ENCODE results near the gene SCYGR8. TPM values are rescaled to one million over a fixed set of nuclear protein-coding genes. Genes with fewer than 3 reads are reported as not detected.

SCYGR8 gene
- total and polyA plus RNA-seq, 2 of the 8 experiments (the other 6 are each of a cell fraction or from before 2014, with no cell fraction given), result not detected

- TF ChIP-seq CHD7 (IDR thresholded peaks at IDR 0.05; ENCODE audit: insufficient replicate concordance, low read length), result no peak
- no peak for TF ChIP-seq SP1 (IDR thresholded peaks at IDR 0.05; ENCODE audit: low read depth, low read length)
- no peak for TF ChIP-seq EGR1 (IDR thresholded peaks at IDR 0.05; ENCODE audit: borderline replicate concordance, low read depth, low read length)
- TF ChIP-seq TAF7 (optimal IDR thresholded peaks at IDR 0.05; ENCODE audit: borderline replicate concordance, low read depth, low read length), result no peak
- TF ChIP-seq SAP30 (IDR thresholded peaks at IDR 0.05; ENCODE audit: insufficient read depth, insufficient replicate concordance, low read length), result no peak
- no peak for TF ChIP-seq BRCA1 (IDR thresholded peaks at IDR 0.05; ENCODE audit: low read depth, low read length)
- no peak for TF ChIP-seq RFX5 (IDR thresholded peaks at IDR 0.05; ENCODE audit: borderline replicate concordance, low read depth, low read length)
- no peak for TF ChIP-seq TEAD4 (IDR thresholded peaks at IDR 0.05; ENCODE audit: low read depth, low read length)
- no peak for TF ChIP-seq NRF1 (IDR thresholded peaks at IDR 0.05; ENCODE audit: low read depth, low read length)
- TF ChIP-seq MAX (IDR thresholded peaks at IDR 0.05), result no peak
- TF ChIP-seq RXRA (IDR thresholded peaks at IDR 0.05; ENCODE audit: insufficient read depth, low read depth, low read length), result no peak
Observed at GRCh38 chr2:227759411-227760118, 13.9 kb downstream of the SCYGR8 start (continued).
